Measurements from ENCODE around the gene ARHGEF11.

GRCh38 chr1:157042846-157043245 is 2.7 kb downstream of the ARHGEF11 start:
- TF ChIP-seq CTCF (conservative IDR thresholded peaks at IDR 0.05) (no peak), EZH2 (IDR thresholded peaks at IDR 0.05; ENCODE audit: low read depth) (no peak)
